Fibroblast of lung (primary cell): ENCODE results near the gene APOL3. TPM values are rescaled to one million over a fixed set of nuclear protein-coding genes. Genes with fewer than 3 reads are reported as not detected.

ENCODE experiments used
- DNase-seq, 2 donors: peaks; one replicate each; pipeline versions ENCODE4 v3.0.0 to v3.0.0-alpha.2; 2010; ENCODE audit warnings: low read depth in 2 of 2
- H2AFZ ChIP-seq: 2 replicates; pipeline ENCODE4 v1.5.1; 2012; ENCODE audit warnings: low read length, control low read depth, inconsistent platforms
- H3K27ac ChIP-seq: 2 replicates; pipeline ENCODE4 v1.5.1; 2011; ENCODE audit warnings: low read length, control low read depth; ENCODE audit not compliant: insufficient read depth
- H3K27me3 ChIP-seq: 2 replicates; pipeline ENCODE4 v1.5.1; 2011; ENCODE audit warnings: mild to moderate bottlenecking, low read length; ENCODE audit not compliant: control insufficient read depth, insufficient read depth
- H3K36me3 ChIP-seq: 2 replicates; pipeline ENCODE4 v1.5.1; 2011; ENCODE audit warnings: low read length; ENCODE audit not compliant: control insufficient read depth, insufficient read depth
- H3K4me1 ChIP-seq: 2 replicates; pipeline ENCODE4 v1.5.1; 2011; ENCODE audit warnings: low read length; ENCODE audit not compliant: control insufficient read depth, insufficient read depth; ENCODE audit errors: extremely low read depth
- H3K4me2 ChIP-seq: 2 replicates; pipeline ENCODE4 v1.5.1; 2011; ENCODE audit warnings: low read length, control low read depth; ENCODE audit not compliant: insufficient read depth; ENCODE audit errors: extremely low read depth
- H3K4me3 ChIP-seq, 4 experiments: fragments of 200-600 bp in 1 of 4; sonication (generic) in 1 of 4; replicated peaks in 1 of 4; 2 replicates each; pipeline ENCODE4 v1.5.1; 2011 to 2016; ENCODE audit warnings: low read length in 4 of 4, low read depth in 3 of 4, mild to moderate bottlenecking in 3 of 4, control low read depth in 2 of 4, inconsistent platforms in 1 of 4, mixed read lengths in 1 of 4; ENCODE audit not compliant: insufficient read depth in 1 of 4; ENCODE audit errors: control extremely low read depth in 1 of 4
- H3K79me2 ChIP-seq: 2 replicates; pipeline ENCODE4 v1.5.1; 2012; ENCODE audit warnings: mild to moderate bottlenecking, low read length, inconsistent platforms; ENCODE audit not compliant: control insufficient read depth, insufficient read depth
- H3K9ac ChIP-seq: 2 replicates; pipeline ENCODE4 v1.5.1; 2011; ENCODE audit warnings: mild to moderate bottlenecking, low read length, control low read depth; ENCODE audit not compliant: insufficient read depth
- H3K9me3 ChIP-seq: 2 replicates; pipeline ENCODE4 v1.5.1; 2012; ENCODE audit warnings: low read depth, low read length; ENCODE audit not compliant: control insufficient read depth, insufficient read depth
- H4K20me1 ChIP-seq: 2 replicates; pipeline ENCODE4 v1.5.1; 2011; ENCODE audit warnings: low read length; ENCODE audit not compliant: control insufficient read depth, insufficient read depth; ENCODE audit errors: extremely low read depth
- EZH2 ChIP-seq: IDR thresholded peaks from 2 replicates; pipeline ENCODE4 v1.5.1; 2012; ENCODE audit warnings: low read length, control low read depth, mild to moderate bottlenecking; ENCODE audit errors: missing control alignments
- polyA plus RNA-seq, 2 donors: library from polyadenylated mRNA; depleted of rRNA in 1 of 2; stranded (reverse) in 1 of 2; unstranded in 1 of 2; fragments of >200 nt; gene quantifications; 2 replicates each; pipeline ENCODE4 v1.2.1, GENCODE V29; 2011 to 2012; ENCODE audit warnings: missing spikeins in 1 of 2
- total RNA-seq: library from RNA; depleted of rRNA; stranded (reverse); fragments of >200 nt; gene quantifications from 2 replicates; pipeline ENCODE4 v1.2.1, GENCODE V29; 2014
- TF ChIP-seq, protein P1 (sequence below), 2 donors: IDR thresholded peaks in 1 of 2; conservative IDR thresholded peaks in 1 of 2; 1 replicate in 1 of 2; 2 replicates in 1 of 2; pipeline ENCODE4 v1.5.1; 2011 to 2012; ENCODE audit warnings: low read length in 2 of 2, control low read depth in 1 of 2, inconsistent platforms in 1 of 2, low read depth in 1 of 2, mild to moderate bottlenecking in 1 of 2

APOL3 gene
- total and polyA plus RNA-seq, 2 donors (not counting 1 experiment from before 2014, with no cell fraction given): 22.5 to 42.3 TPM

DNA sequence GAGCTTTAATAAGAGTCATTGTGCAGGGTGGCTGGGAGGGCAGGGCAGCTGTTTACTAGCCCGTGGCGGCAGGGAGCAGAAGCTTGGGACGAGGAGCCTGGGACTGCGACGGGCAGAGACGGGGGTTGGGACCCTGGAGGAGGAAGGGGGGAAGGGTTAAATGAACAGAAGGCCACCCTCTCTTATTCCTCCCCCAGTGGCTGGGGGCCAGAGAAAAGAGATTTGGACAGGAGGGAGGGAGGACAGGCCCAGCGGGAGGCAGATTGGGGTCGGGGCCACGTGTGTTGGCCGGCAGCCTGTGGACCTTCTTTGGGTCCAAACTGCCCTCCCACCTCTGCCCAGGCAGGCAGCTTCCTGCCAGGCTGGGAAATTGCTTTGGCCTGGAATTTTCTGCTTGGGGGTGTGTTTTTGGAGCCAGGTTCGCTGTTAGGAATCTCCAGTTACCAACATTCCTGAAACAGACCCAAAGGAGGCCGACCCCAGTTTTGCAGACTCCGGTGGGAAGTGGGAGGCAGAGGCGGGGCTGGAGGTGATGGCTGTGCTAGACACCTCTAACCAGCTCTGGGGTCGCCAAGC lies 50.2 kb downstream of the APOL3 start:
- Histone ChIP-seq H3K79me2 (no peaks in the 10 kb centered on the region), H3K9me3 (no peaks in the 10 kb centered on the region), H3K4me2 (no peak overlapping the region), H3K4me3 (no peak overlapping the region), H3K36me3 (no peaks in the 10 kb centered on the region), H3K27me3 (peaks cover 3% of the 10 kb centered on the region), H3K9ac (no peak overlapping the region), H3K27ac (no peak overlapping the region), H4K20me1 (no peaks in the 10 kb centered on the region), H2AFZ (no peak overlapping the region), H3K4me1 (no peaks in the 10 kb centered on the region)
- TF ChIP-seq EZH2: no peak
- TF ChIP-seq, protein P1, sequence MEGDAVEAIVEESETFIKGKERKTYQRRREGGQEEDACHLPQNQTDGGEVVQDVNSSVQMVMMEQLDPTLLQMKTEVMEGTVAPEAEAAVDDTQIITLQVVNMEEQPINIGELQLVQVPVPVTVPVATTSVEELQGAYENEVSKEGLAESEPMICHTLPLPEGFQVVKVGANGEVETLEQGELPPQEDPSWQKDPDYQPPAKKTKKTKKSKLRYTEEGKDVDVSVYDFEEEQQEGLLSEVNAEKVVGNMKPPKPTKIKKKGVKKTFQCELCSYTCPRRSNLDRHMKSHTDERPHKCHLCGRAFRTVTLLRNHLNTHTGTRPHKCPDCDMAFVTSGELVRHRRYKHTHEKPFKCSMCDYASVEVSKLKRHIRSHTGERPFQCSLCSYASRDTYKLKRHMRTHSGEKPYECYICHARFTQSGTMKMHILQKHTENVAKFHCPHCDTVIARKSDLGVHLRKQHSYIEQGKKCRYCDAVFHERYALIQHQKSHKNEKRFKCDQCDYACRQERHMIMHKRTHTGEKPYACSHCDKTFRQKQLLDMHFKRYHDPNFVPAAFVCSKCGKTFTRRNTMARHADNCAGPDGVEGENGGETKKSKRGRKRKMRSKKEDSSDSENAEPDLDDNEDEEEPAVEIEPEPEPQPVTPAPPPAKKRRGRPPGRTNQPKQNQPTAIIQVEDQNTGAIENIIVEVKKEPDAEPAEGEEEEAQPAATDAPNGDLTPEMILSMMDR (conservative IDR thresholded peaks at IDR 0.05 in 1 of 2, IDR thresholded peaks at IDR 0.05 in 1 of 2; ENCODE audit: low read depth in 1 of 2, low read length in 2 of 2): no peak
- DNase-seq: peak in 1 of 2 donors; percentile 48

DNA sequence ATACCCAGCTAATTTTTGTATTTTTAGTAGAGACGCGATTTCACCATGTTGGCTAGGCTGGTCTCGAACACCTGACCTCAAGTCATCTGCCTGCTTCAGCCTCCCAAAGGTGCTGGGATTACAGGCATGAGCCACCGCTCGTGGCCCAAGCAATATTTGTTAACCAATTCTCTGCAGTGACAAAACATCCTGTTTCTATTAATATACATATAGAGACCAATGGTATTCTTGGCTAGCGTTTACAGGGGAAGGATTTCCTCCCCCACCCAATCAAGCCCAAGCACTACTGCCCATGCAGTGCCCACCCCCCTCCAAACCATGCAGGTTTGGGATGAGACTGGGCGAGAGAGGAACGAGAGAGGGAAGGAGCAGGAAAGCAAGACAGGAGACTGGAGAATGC lies 53.1 kb downstream of the APOL3 start:
- Histone ChIP-seq H2AFZ (no peak overlapping the region), H3K9me3 (no peaks in the 10 kb centered on the region), H3K9ac (no peak overlapping the region), H3K4me1 (no peaks in the 10 kb centered on the region), H3K4me2 (no peak overlapping the region), H3K36me3 (no peaks in the 10 kb centered on the region), H3K27ac (no peak overlapping the region), H3K27me3 (peaks cover 3% of the 10 kb centered on the region), H4K20me1 (no peaks in the 10 kb centered on the region), H3K4me3 (no peak overlapping the region), H3K79me2 (no peaks in the 10 kb centered on the region)
- no peak for DNase-seq
- TF ChIP-seq, protein P1 (conservative IDR thresholded peaks at IDR 0.05 in 1 of 2, IDR thresholded peaks at IDR 0.05 in 1 of 2; ENCODE audit: low read depth in 1 of 2, low read length in 2 of 2): no peak
- no peak for TF ChIP-seq EZH2

DNA sequence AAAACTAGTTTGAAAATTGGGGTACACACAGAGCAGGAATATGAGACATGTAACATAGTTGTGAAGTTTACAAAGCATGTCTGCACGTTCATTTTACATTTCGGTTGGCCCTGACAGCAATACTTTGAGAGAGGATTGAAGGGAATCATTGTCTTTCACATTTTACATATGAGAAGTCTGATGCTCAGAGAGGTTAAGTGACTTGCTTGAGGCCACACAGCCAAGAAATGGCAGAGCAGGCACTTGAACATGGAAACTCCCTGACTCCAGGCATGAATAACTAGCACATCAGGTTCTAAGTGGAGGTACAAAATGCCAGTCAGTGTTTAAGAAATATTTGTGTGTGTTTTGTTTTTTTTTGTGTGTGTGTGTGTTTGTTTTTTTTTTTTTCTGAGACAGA lies 53.6 kb downstream of the APOL3 start:
- Histone ChIP-seq H3K27me3 (peaks cover 3% of the 10 kb centered on the region), H4K20me1 (no peaks in the 10 kb centered on the region), H3K9me3 (no peaks in the 10 kb centered on the region), H3K36me3 (no peaks in the 10 kb centered on the region), H3K4me3 (no peak overlapping the region), H3K4me1 (no peaks in the 10 kb centered on the region), H3K79me2 (no peaks in the 10 kb centered on the region), H3K9ac (no peak overlapping the region), H3K4me2 (no peak overlapping the region), H2AFZ (no peak overlapping the region), H3K27ac (no peak overlapping the region)
- no peak for TF ChIP-seq EZH2
- TF ChIP-seq, protein P1 (conservative IDR thresholded peaks at IDR 0.05 in 1 of 2, IDR thresholded peaks at IDR 0.05 in 1 of 2; ENCODE audit: low read depth in 1 of 2, low read length in 2 of 2): no peak
- no peak for DNase-seq
